CD14-positive monocyte (primary cell): ENCODE measurements around the gene CDH13. TPM values are rescaled to one million over a fixed set of nuclear protein-coding genes. Genes with fewer than 3 reads are reported as not detected.

Experiments used
- DNase-seq, 3 donors: peaks; one replicate each; pipeline ENCODE4 v3.0.0-alpha.2; 2011 to 2022
- H2AFZ ChIP-seq: 2 replicates; pipeline ENCODE4 v1.6.0; 2012; ENCODE audit warnings: mild to moderate bottlenecking, low read depth, low read length, inconsistent platforms; ENCODE audit not compliant: insufficient read depth, poor library complexity, severe bottlenecking
- H3K27ac ChIP-seq, 2 donors: 1 replicate in 1 of 2; 2 replicates in 1 of 2; pipeline ENCODE4 v1.5.1; 2012 to 2013; ENCODE audit warnings: low read length in 2 of 2, control low read depth in 1 of 2, inconsistent platforms in 1 of 2, low read depth in 1 of 2, mild to moderate bottlenecking in 1 of 2
- H3K27me3 ChIP-seq, 2 donors: one replicate each; pipeline versions ENCODE4 v1.6.0 to v1.6.1; 2011 to 2013; ENCODE audit warnings: low read length in 2 of 2; ENCODE audit not compliant: control insufficient read depth in 2 of 2, insufficient read depth in 2 of 2
- H3K36me3 ChIP-seq, 2 donors: replicated peaks in 1 of 2; 1 replicate in 1 of 2; 2 replicates in 1 of 2; pipeline versions ENCODE4 v1.5.1 to v1.6.1; 2012 to 2013; ENCODE audit warnings: low read length in 2 of 2, control low read depth in 1 of 2, inconsistent platforms in 1 of 2, mild to moderate bottlenecking in 1 of 2; ENCODE audit not compliant: insufficient read depth in 2 of 2, control insufficient read depth in 1 of 2
- H3K4me1 ChIP-seq, 2 donors: 1 replicate in 1 of 2; 2 replicates in 1 of 2; pipeline versions ENCODE4 v1.5.1 to v1.6.1; 2012 to 2013; ENCODE audit warnings: low read length in 2 of 2, control low read depth in 1 of 2, inconsistent platforms in 1 of 2, mild to moderate bottlenecking in 1 of 2, moderate library complexity in 1 of 2; ENCODE audit not compliant: insufficient read depth in 2 of 2, control insufficient read depth in 1 of 2
- H3K4me2 ChIP-seq: replicated peaks from 2 replicates; pipeline ENCODE3; 2012; ENCODE audit warnings: low read length, moderate library complexity, mild to moderate bottlenecking; ENCODE audit not compliant: poor library complexity, severe bottlenecking; ENCODE audit errors: extremely low read depth
- H3K4me3 ChIP-seq, 3 experiments: fragments of 200-600 bp in 1 of 3; sonication (generic) in 1 of 3; replicated peaks in 1 of 3; 1 replicate in 2 of 3; 2 replicates in 1 of 3; pipeline ENCODE4 v1.5.1; 2011 to 2013; ENCODE audit warnings: low read length in 3 of 3, mild to moderate bottlenecking in 3 of 3, control low read depth in 2 of 3, low read depth in 2 of 3, inconsistent platforms in 1 of 3, moderate library complexity in 1 of 3
- H3K79me2 ChIP-seq: 2 replicates; pipeline ENCODE4 v1.6.0; 2012; ENCODE audit warnings: mild to moderate bottlenecking, control low read depth, inconsistent platforms, low read length, moderate library complexity; ENCODE audit not compliant: insufficient read depth
- H3K9ac ChIP-seq: 2 replicates; pipeline ENCODE4 v1.6.0; 2017; ENCODE audit warnings: low read length, mild to moderate bottlenecking; ENCODE audit not compliant: insufficient read depth, poor library complexity, severe bottlenecking
- H3K9me3 ChIP-seq, 2 donors: replicated peaks in 1 of 2; 1 replicate in 1 of 2; 2 replicates in 1 of 2; pipeline versions ENCODE4 v1.5.1 to v1.6.1; 2012 to 2013; ENCODE audit warnings: low read length in 2 of 2, control low read depth in 1 of 2; ENCODE audit not compliant: control insufficient read depth in 1 of 2, insufficient read depth in 1 of 2
- H4K20me1 ChIP-seq: 2 replicates; pipeline ENCODE4 v1.6.0; 2012; ENCODE audit warnings: mild to moderate bottlenecking, low read length, control low read depth, moderate library complexity; ENCODE audit not compliant: insufficient read depth
- H3K27ac Mint-ChIP-seq, 7 donors: one replicate each; pipeline ENCODE4 v1.8.0; 2020; ENCODE audit warnings: mild to moderate bottlenecking in 7 of 7, mixed read lengths in 7 of 7, moderate library complexity in 6 of 7, inconsistent platforms in 2 of 7
- H3K27me3 Mint-ChIP-seq, 3 donors: one replicate each; pipeline ENCODE4 v1.8.0; 2021 to 2022; ENCODE audit warnings: low read depth in 3 of 3, mild to moderate bottlenecking in 3 of 3, mixed read lengths in 3 of 3, moderate library complexity in 3 of 3, inconsistent platforms in 1 of 3
- H3K36me3 Mint-ChIP-seq, 2 donors: one replicate each; pipeline ENCODE4 v1.8.0; 2020; ENCODE audit warnings: mixed read lengths in 2 of 2, inconsistent platforms in 1 of 2, mild to moderate bottlenecking in 1 of 2
- H3K4me1 Mint-ChIP-seq: one replicate; pipeline ENCODE4 v1.8.0; 2020; ENCODE audit warnings: mild to moderate bottlenecking, mixed read lengths
- H3K4me3 Mint-ChIP-seq, 2 donors: one replicate each; pipeline ENCODE4 v1.8.0; 2020; ENCODE audit warnings: mild to moderate bottlenecking in 2 of 2, mixed read lengths in 2 of 2, moderate library complexity in 1 of 2
- H3K9me3 Mint-ChIP-seq, 7 donors: one replicate each; pipeline ENCODE4 v1.8.0; 2020 to 2022; ENCODE audit warnings: mixed read lengths in 7 of 7, mild to moderate bottlenecking in 6 of 7, moderate library complexity in 6 of 7, inconsistent platforms in 2 of 7
- CTCF ChIP-seq: fragments of 200-600 bp; IDR thresholded peaks from one replicate; pipeline ENCODE4 v1.8.0; 2022; ENCODE audit warnings: antibody characterized with exemption, mild to moderate bottlenecking
- WGBS: methylation state at CpG from one replicate; pipeline ENCODE4 v1.1.5; 2013; ENCODE audit warnings: missing lambda C conversion rate; ENCODE audit not compliant: insufficient coverage; 5-methylcytosine and 5-hydroxymethylcytosine counted together
- intact Hi-C, 2 donors: fragments of 100-400 bp; cut with micrococcal nuclease; formaldehyde crosslinking; loops; one replicate each; pipeline versions ENCODE4 v1.15.0 to v1.15.1; 2023
- polyA plus RNA-seq, 3 donors: library from polyadenylated mRNA; depleted of rRNA in 1 of 3; unstranded in 2 of 3; stranded (reverse) in 1 of 3; fragments of 300-500 nt in 2 of 3; fragments of >200 nt in 1 of 3; fragmentation: Illumina TruSeq in 2 of 3; gene quantifications; 1 replicate in 2 of 3; 2 replicates in 1 of 3; pipeline ENCODE4 v1.2.3, GENCODE V29; 2012 to 2021

CDH13 gene
- polyA plus RNA-seq, 3 donors = 0.13 to 0.19 TPM; not detected in 1

DNA sequence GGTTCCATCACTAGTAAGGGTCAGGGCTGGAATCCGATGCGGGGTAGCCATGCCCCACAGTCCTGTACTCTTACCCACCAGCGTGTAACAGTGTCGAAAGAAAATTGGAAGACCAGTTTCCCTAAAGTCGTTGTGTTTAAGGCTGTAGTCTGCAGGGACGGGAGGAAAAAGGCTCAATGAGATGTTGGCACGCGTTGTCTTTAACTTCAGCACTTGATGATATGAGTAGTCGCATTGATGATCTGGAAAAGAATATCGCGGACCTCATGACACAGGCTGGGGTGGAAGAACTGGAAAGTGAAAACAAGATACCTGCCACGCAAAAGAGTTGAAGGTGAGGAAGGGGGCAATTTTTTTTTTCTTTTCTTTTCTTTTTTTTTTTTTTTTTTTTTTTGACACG lies 1182.3 kb downstream of the CDH13 start:
- intact Hi-C loops = loop anchor here (5.0 kb wide), 1 partner anchor 67 kb away; no protein-coding TSS in a partner anchor
- Histone ChIP-seq H3K36me3 (peaks cover 24 to 37% of the 10 kb centered on the region in 2 donors), H3K4me2 (peak overlapping the region; percentile 97), H3K9me3 (no peaks in the 10 kb centered on the region), H3K9ac (peak overlapping the region; percentile 95), H3K4me3 (peak overlapping the region; percentile 61 to 94 (median 62)), H3K27ac (peak overlapping the region in 1 of 2 donors; percentile 93), H4K20me1 (peaks cover 40% of the 10 kb centered on the region), H3K27me3 (no peaks in the 10 kb centered on the region), H2AFZ (no peak overlapping the region), H3K4me1 (peaks cover 45 to 66% of the 10 kb centered on the region in 2 donors), H3K79me2 (peaks cover 35% of the 10 kb centered on the region)
- DNase-seq = no peak
- 94% methylated on average over 6 of the region's 13 CpGs for WGBS
- peaks cover 0 to 7% (median under 1%) of the 10 kb centered on the region in 7 donors for H3K9me3 Mint-ChIP-seq
- TF ChIP-seq CTCF = no peak
- H3K36me3 Mint-ChIP-seq = peaks cover 44 to 45% of the 10 kb centered on the region in 2 donors
- peak overlapping the region in 6 of 7 donors; percentile 69 to 99 (median 98) for H3K27ac Mint-ChIP-seq
- H3K27me3 Mint-ChIP-seq = no peaks in the 10 kb centered on the region
- peaks cover 65% of the 10 kb centered on the region for H3K4me1 Mint-ChIP-seq
- H3K4me3 Mint-ChIP-seq = peak overlapping the region; percentile 96 to 97

DNA sequence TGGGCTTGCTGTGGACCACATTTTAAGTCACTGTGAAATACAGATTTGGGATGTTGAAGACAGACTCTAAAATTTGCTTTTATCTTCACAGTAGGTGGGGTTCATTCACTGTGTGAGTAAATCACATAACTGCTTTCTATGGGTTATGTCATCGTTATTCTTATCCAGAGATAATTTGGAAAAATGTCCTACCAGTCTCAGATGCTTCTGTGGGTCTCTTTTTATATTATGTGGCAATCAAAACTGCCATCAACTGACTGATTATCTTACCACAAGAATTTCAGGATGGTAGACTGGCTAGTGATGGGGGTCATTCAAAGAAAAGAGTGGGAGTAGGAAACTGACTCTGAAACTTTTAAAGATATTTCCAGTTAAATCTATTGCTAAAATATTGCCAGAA lies 1184.1 kb downstream of the CDH13 start:
- H3K9me3 ChIP-seq = no peaks in the 10 kb centered on the region
- Mint-ChIP-seq H3K9me3 (peaks cover 0 to 7% (median 0%) of the 10 kb centered on the region in 7 donors), H3K27ac (peak overlapping the region in 2 of 7 donors; percentile 27 to 35), H3K4me3 (no peak overlapping the region), H3K36me3 (peaks cover 44 to 45% of the 10 kb centered on the region in 2 donors), H3K4me1 (peaks cover 57% of the 10 kb centered on the region), H3K27me3 (no peaks in the 10 kb centered on the region)
- H3K27ac ChIP-seq = no peak overlapping the region
- no peak for DNase-seq
- H2AFZ ChIP-seq = no peak overlapping the region
- H3K4me3 ChIP-seq = no peak overlapping the region
- H3K9ac ChIP-seq = no peak overlapping the region
- H3K4me2 ChIP-seq = no peak overlapping the region
- peaks cover 40% of the 10 kb centered on the region for H4K20me1 ChIP-seq
- intact Hi-C loops = loop anchor here in 1 of 2 donors (10.0 kb wide), 1 partner anchor 116 kb away; no protein-coding TSS in a partner anchor
- peaks cover 35% of the 10 kb centered on the region for H3K79me2 ChIP-seq
- WGBS = no CpG with 5 or more reads among the region's 1 CpG
- no peak for TF ChIP-seq CTCF
- peaks cover 27 to 52% of the 10 kb centered on the region in 2 donors for H3K4me1 ChIP-seq
- H3K27me3 ChIP-seq = no peaks in the 10 kb centered on the region
- H3K36me3 ChIP-seq = peaks cover 24 to 37% of the 10 kb centered on the region in 2 donors
